K562 (cell line): ENCODE measurements around the gene CACNA2D3. TPM values are rescaled to one million over a fixed set of nuclear protein-coding genes. Genes with fewer than 3 reads are reported as not detected.

Experiments
- ATAC-seq: fragments of 200-7000 bp; cut with Tn5 transposase; 3 replicates; pipeline ENCODE4 v1.9.1; 2020; ENCODE audit warnings: moderate library complexity
- BruUV-seq: library from RNA; stranded (reverse); fragments of 400-500 nt; replicated peaks from 2 replicates; lab custom pipeline; 2021; lab: Mats Ljungman, UMichigan
- CTCF ChIA-PET: fragments of 300-600 bp; formaldehyde crosslinking; extraction: SDS; loops from one replicate; lab custom pipeline; 2021; ENCODE audit warnings: low intra/inter-chr PET ratio; lab: Yijun Ruan, JAX
- POLR2A ChIA-PET: fragments of 300-600, 350-650 bp; sonication (Branson Sonifier 250); formaldehyde crosslinking; extraction: SDS; loops from one replicate; lab custom pipeline; 2021; ENCODE audit warnings: antibody characterized with exemption, inconsistent platforms; lab: Yijun Ruan, JAX
- DNase-seq, 4 experiments: peaks; one replicate each; pipeline versions ENCODE4 v3.0.0 to v3.0.0-alpha.2; 2011 to 2018; ENCODE audit warnings: low spot score in 3 of 4, mixed read lengths in 3 of 4; ENCODE audit errors: extremely low read depth in 1 of 4
- FAIRE-seq: peaks from 2 replicates; lab custom pipeline; 2011; peaks lifted over from hg19 to GRCh38; lab: Jason Lieb, UNC
- H2AFZ ChIP-seq: 2 replicates; pipeline ENCODE4 v1.6.0; 2011; ENCODE audit warnings: low read depth, low read length, control low read depth, inconsistent platforms
- H3K27ac ChIP-seq: fragments of 200-600 bp; 3 replicates; pipeline ENCODE4 v1.8.0; 2011; ENCODE audit warnings: low read depth, mild to moderate bottlenecking, control low read depth, inconsistent platforms, low read length, moderate library complexity, mixed read lengths; ENCODE audit errors: extremely low read depth
- H3K27me3 ChIP-seq, 2 experiments: fragments of 300-600 bp in 1 of 2; 2 replicates in 1 of 2; 3 replicates in 1 of 2; pipeline versions ENCODE4 v1.6.0 to v1.8.0; 2011; ENCODE audit warnings: inconsistent platforms in 2 of 2, low read length in 2 of 2, mild to moderate bottlenecking in 1 of 2, mixed read lengths in 1 of 2, moderate library complexity in 1 of 2; ENCODE audit not compliant: control insufficient read depth in 2 of 2, insufficient read depth in 2 of 2
- H3K36me3 ChIP-seq: fragments of 300-600 bp; 3 replicates; pipeline ENCODE4 v1.8.0; 2011; ENCODE audit warnings: mild to moderate bottlenecking, low read length, inconsistent platforms; ENCODE audit not compliant: control insufficient read depth, insufficient read depth
- H3K4me1 ChIP-seq, 2 experiments: fragments of 200-600 bp in 1 of 2; replicated peaks in 1 of 2; 2 replicates in 1 of 2; 3 replicates in 1 of 2; pipeline versions ENCODE4 v1.5.1 to v1.8.0; 2011; ENCODE audit warnings: inconsistent platforms in 2 of 2, low read length in 2 of 2, mild to moderate bottlenecking in 1 of 2, mixed read lengths in 1 of 2, moderate library complexity in 1 of 2; ENCODE audit not compliant: control insufficient read depth in 2 of 2, insufficient read depth in 2 of 2
- H3K4me2 ChIP-seq: 2 replicates; pipeline ENCODE4 v1.6.1; 2011; ENCODE audit warnings: low read length, control low read depth, inconsistent platforms, mixed read lengths; ENCODE audit not compliant: insufficient read depth
- H3K4me3 ChIP-seq: fragments of 200-600 bp; sonication (generic), shearing (Covaris generic); 2 replicates; pipeline ENCODE4 v1.5.1; 2016; ENCODE audit warnings: control low read depth, inconsistent platforms
- H3K79me2 ChIP-seq: fragments of 200-600 bp; 3 replicates; pipeline ENCODE4 v1.8.0; 2011; ENCODE audit warnings: low read length, inconsistent platforms; ENCODE audit not compliant: control insufficient read depth, insufficient read depth
- H3K9ac ChIP-seq, 2 experiments: 2 replicates each; pipeline versions ENCODE4 v1.6.0 to v1.6.1; 2011; ENCODE audit warnings: low read depth in 2 of 2, low read length in 2 of 2, control low read depth in 1 of 2, inconsistent platforms in 1 of 2, mild to moderate bottlenecking in 1 of 2, mixed read lengths in 1 of 2; ENCODE audit not compliant: insufficient read depth in 1 of 2
- H3K9me1 ChIP-seq: one replicate; pipeline ENCODE4 v1.6.0; 2011; ENCODE audit warnings: inconsistent platforms, mild to moderate bottlenecking, low read length, moderate library complexity; ENCODE audit not compliant: control insufficient read depth, insufficient read depth
- H3K9me3 ChIP-seq: replicated peaks from 2 replicates; pipeline ENCODE4 v1.5.1; 2011; ENCODE audit warnings: low read depth, low read length, inconsistent platforms; ENCODE audit not compliant: control insufficient read depth, insufficient read depth
- H4K20me1 ChIP-seq: replicated peaks from 2 replicates; pipeline ENCODE4 v1.6.1; 2011; ENCODE audit warnings: low read length, inconsistent platforms, mixed read lengths; ENCODE audit not compliant: control insufficient read depth, insufficient read depth
- CHD2 ChIP-seq: IDR thresholded peaks from 2 replicates; pipeline ENCODE4 v1.6.1; 2011; ENCODE audit warnings: low read depth, low read length
- FOXP4 ChIP-seq: sonication (generic); formaldehyde crosslinking; IDR thresholded peaks from 2 replicates; pipeline ENCODE4 v1.8.0; 2022; ENCODE audit warnings: mild to moderate bottlenecking, missing genetic modification reagents, borderline replicate concordance
- RERE ChIP-seq: sonication (generic); formaldehyde crosslinking; IDR thresholded peaks from 2 replicates; pipeline ENCODE4 v1.8.0; 2023; ENCODE audit warnings: missing genetic modification reagents, mild to moderate bottlenecking, borderline replicate concordance
- SIX5 ChIP-seq, 2 experiments: IDR thresholded peaks; 2 replicates each; pipeline ENCODE4 v1.6.1; 2011; ENCODE audit warnings: low read length in 2 of 2, borderline replicate concordance in 1 of 2, low read depth in 1 of 2, mild to moderate bottlenecking in 1 of 2, moderate library complexity in 1 of 2; ENCODE audit not compliant: insufficient read depth in 1 of 2
- SP2 ChIP-seq: IDR thresholded peaks from 2 replicates; pipeline ENCODE4 v1.6.1; 2011; ENCODE audit warnings: mild to moderate bottlenecking, low read depth, low read length, moderate library complexity; ENCODE audit not compliant: poor library complexity, severe bottlenecking; ENCODE audit errors: extremely low read depth
- VEZF1 ChIP-seq: fragments of 200-800 bp; sonication (Bioruptor generic); IDR thresholded peaks from 2 replicates; pipeline ENCODE4 v1.6.1; 2017; ENCODE audit warnings: missing genetic modification characterization, missing compliant biosample characterization
- ZNF316 ChIP-seq: fragments of 450-650 bp; IDR thresholded peaks from 2 replicates; pipeline ENCODE4 v1.6.1; 2016
- ZNF384 ChIP-seq: IDR thresholded peaks from 2 replicates; pipeline ENCODE4 v1.6.1; 2012; ENCODE audit warnings: low read depth, low read length, improper control_type of control experiment
- ZNF639 ChIP-seq, 2 experiments: fragments of 200-800 bp in 1 of 2; sonication (Bioruptor generic) in 1 of 2; sonication (generic) in 1 of 2; formaldehyde crosslinking in 1 of 2; IDR thresholded peaks in 1 of 2; conservative IDR thresholded peaks in 1 of 2; 2 replicates each; pipeline versions ENCODE4 v1.5.0 to v1.6.1; 2016 to 2020; ENCODE audit warnings: missing compliant biosample characterization in 1 of 2, missing genetic modification characterization in 1 of 2, missing genetic modification reagents in 1 of 2
- WGBS: fragments of 100-300 bp; shearing (Covaris generic); methylation state at CpG from one replicate; pipeline ENCODE4 v1.1.6; 2016; ENCODE audit warnings: low coverage, mixed read lengths; ENCODE audit not compliant: insufficient coverage; ENCODE audit errors: missing lambda C conversion rate; 5-methylcytosine and 5-hydroxymethylcytosine counted together
- in situ Hi-C: fragments of 300-500 bp; cut with MboI; formaldehyde crosslinking; loops from 4 replicates; pipeline ENCODE4 v1.15.0; 2018; ENCODE audit warnings: inconsistent platforms, mixed read lengths
- intact Hi-C: fragments of 100-400 bp; cut with micrococcal nuclease; formaldehyde crosslinking; loops from 2 replicates; pipeline ENCODE4 v1.14.2; 2022
- polyA plus RNA-seq, 8 experiments: library from polyadenylated mRNA; depleted of rRNA in 4 of 8; stranded (reverse) in 5 of 8; unstranded in 3 of 8; fragments of >200 nt; fragmentation: Nextera tagmentation in 2 of 8; fragmentation: Illumina TruSeq in 1 of 8; extraction: Ambion mirVana in 2 of 8; extraction: Trizol in 1 of 8; gene quantifications; 2 replicates each; pipeline versions ENCODE4 v1.2.1 to v1.2.3, GENCODE V29; 2011 to 2014; ENCODE audit warnings: inconsistent platforms in 1 of 8, missing spikeins in 1 of 8
- total RNA-seq, 7 experiments: library from RNA; depleted of rRNA in 6 of 7; stranded (reverse); fragments of >200 nt in 6 of 7; fragmentation: Illumina TruSeq in 2 of 7; extraction: Trizol in 2 of 7; gene quantifications; 2 replicates each; pipeline versions ENCODE4 v1.2.1 to v1.2.3, GENCODE V29; 2011 to 2021; ENCODE audit warnings: low replicate concordance in 1 of 7

Gene CACNA2D3
- total and polyA plus RNA-seq, 9 of the 15 experiments (the other 6 are each of a cell fraction or from before 2014, with no cell fraction given): 0.01 TPM; not detected in 8

GRCh38 chr3:54299169-54299935 lies 177.0 kb downstream of the CACNA2D3 start:
- Histone ChIP-seq H3K36me3 (no peaks in the 10 kb centered on the region), H3K27ac (no peak overlapping the region), H3K9ac (no peak overlapping the region), H3K4me2 (no peak overlapping the region), H3K79me2 (no peaks in the 10 kb centered on the region), H3K9me3 (no peaks in the 10 kb centered on the region), H3K4me1 (no peaks in the 10 kb centered on the region), H4K20me1 (no peaks in the 10 kb centered on the region), H3K27me3 (no peaks in the 10 kb centered on the region), H3K4me3 (no peak overlapping the region), H2AFZ (no peak overlapping the region), H3K9me1 (no peaks in the 10 kb centered on the region)
- intact Hi-C loops (no loop called here), in situ Hi-C loops (no loop called here)
- no TSS peak for BruUV-seq
- FAIRE-seq (no peak), DNase-seq (no peak), ATAC-seq (no peak)
- POLR2A ChIA-PET: interaction anchor here (0.7 kb wide), 1 partner anchor 443 kb away, joined by 3 read pairs; no protein-coding TSS in a partner anchor
- CTCF ChIA-PET: no interaction called here
- under 1% methylated on average over 11 of the region's 13 CpGs for WGBS
- TF ChIP-seq SIX5 (IDR thresholded peaks at IDR 0.05; ENCODE audit: borderline replicate concordance in 1 of 2, insufficient read depth in 1 of 2, low read depth in 1 of 2, low read length in 2 of 2) (no peak), SP2 (no peak), FOXP4 (no peak), ZNF639 (CRISPR knock-in tag; conservative IDR thresholded peaks at IDR 0.05 in 1 of 2, IDR thresholded peaks at IDR 0.05 in 1 of 2) (no peak), RERE (CRISPR knock-in tag) (no peak), VEZF1 (CRISPR knock-in tag) (no peak), ZNF316 (no peak), CHD2 (no peak), ZNF384 (no peak)
